ENCODE data around the gene AKT3.

DNA sequence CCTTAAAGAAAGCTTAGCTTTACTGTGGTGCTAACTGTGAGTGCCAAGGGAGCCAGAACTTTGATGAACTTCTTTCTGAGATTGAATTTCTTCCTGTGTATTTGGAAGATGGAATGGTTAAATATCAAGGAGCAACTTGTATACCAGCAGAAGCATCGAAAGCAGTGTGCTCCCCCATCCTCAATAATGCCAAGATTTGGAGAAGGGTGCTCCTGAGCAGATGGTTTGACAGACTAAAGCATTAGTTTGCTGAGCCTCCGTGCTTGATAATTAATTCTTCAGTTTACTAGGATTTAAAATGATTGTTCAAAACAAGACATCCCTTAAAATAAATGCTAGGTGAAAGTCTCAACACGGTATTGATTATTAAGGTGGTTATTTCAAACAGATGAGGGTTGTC lies 42.4 kb upstream of the AKT3 start:
- TF ChIP-seq, protein P1, sequence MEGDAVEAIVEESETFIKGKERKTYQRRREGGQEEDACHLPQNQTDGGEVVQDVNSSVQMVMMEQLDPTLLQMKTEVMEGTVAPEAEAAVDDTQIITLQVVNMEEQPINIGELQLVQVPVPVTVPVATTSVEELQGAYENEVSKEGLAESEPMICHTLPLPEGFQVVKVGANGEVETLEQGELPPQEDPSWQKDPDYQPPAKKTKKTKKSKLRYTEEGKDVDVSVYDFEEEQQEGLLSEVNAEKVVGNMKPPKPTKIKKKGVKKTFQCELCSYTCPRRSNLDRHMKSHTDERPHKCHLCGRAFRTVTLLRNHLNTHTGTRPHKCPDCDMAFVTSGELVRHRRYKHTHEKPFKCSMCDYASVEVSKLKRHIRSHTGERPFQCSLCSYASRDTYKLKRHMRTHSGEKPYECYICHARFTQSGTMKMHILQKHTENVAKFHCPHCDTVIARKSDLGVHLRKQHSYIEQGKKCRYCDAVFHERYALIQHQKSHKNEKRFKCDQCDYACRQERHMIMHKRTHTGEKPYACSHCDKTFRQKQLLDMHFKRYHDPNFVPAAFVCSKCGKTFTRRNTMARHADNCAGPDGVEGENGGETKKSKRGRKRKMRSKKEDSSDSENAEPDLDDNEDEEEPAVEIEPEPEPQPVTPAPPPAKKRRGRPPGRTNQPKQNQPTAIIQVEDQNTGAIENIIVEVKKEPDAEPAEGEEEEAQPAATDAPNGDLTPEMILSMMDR (IDR thresholded peaks at IDR 0.05) = no peak
- TF ChIP-seq POLR2A (IDR thresholded peaks at IDR 0.05) (no peak), POLR2AphosphoS5 (IDR thresholded peaks at IDR 0.05) (no peak), EP300 (IDR thresholded peaks at IDR 0.05) (no peak)

All from upper lobe of left lung (tissue), 4 donors.